Neural cell (in vitro differentiated cells): ENCODE measurements around the gene ACAN.

Experiments used
- EP300 ChIP-seq: fragments of 450-650 bp; conservative IDR thresholded peaks from 2 replicates; pipeline ENCODE4 v1.6.1; 2014; ENCODE audit warnings: antibody characterized with exemption, mild to moderate bottlenecking, moderate library complexity; ENCODE audit not compliant: poor library complexity, severe bottlenecking
- EZH2 ChIP-seq: fragments of 200-600, 300-800 bp; shearing (Covaris generic), sonication (generic); IDR thresholded peaks from 2 replicates; pipeline ENCODE4 v1.6.1; 2014; ENCODE audit warnings: antibody characterized with exemption, low read length, borderline replicate concordance, mild to moderate bottlenecking; ENCODE audit not compliant: insufficient read depth, poor library complexity, severe bottlenecking
- MXI1 ChIP-seq: fragments of 450-650 bp; conservative IDR thresholded peaks from 2 replicates; pipeline ENCODE4 v1.6.1; 2014; ENCODE audit warnings: antibody characterized with exemption, mild to moderate bottlenecking; ENCODE audit not compliant: poor library complexity, severe bottlenecking
- POLR2AphosphoS5 ChIP-seq: IDR thresholded peaks from 2 replicates; pipeline ENCODE4 v1.6.1; 2012
- RAD21 ChIP-seq: fragments of 450-650 bp; conservative IDR thresholded peaks from 2 replicates; pipeline ENCODE4 v1.6.1; 2014; ENCODE audit warnings: antibody characterized with exemption, mild to moderate bottlenecking, moderate library complexity
- SMC3 ChIP-seq: fragments of 450-650 bp; conservative IDR thresholded peaks from 2 replicates; pipeline ENCODE4 v1.6.1; 2014; ENCODE audit warnings: antibody characterized with exemption, mild to moderate bottlenecking, moderate library complexity; ENCODE audit not compliant: poor library complexity
- TF ChIP-seq, protein P1 (sequence below): fragments of 450-650 bp; IDR thresholded peaks from 2 replicates; pipeline ENCODE4 v1.5.1; 2014; ENCODE audit warnings: antibody characterized with exemption, mild to moderate bottlenecking, moderate library complexity; ENCODE audit not compliant: poor library complexity, severe bottlenecking

DNA sequence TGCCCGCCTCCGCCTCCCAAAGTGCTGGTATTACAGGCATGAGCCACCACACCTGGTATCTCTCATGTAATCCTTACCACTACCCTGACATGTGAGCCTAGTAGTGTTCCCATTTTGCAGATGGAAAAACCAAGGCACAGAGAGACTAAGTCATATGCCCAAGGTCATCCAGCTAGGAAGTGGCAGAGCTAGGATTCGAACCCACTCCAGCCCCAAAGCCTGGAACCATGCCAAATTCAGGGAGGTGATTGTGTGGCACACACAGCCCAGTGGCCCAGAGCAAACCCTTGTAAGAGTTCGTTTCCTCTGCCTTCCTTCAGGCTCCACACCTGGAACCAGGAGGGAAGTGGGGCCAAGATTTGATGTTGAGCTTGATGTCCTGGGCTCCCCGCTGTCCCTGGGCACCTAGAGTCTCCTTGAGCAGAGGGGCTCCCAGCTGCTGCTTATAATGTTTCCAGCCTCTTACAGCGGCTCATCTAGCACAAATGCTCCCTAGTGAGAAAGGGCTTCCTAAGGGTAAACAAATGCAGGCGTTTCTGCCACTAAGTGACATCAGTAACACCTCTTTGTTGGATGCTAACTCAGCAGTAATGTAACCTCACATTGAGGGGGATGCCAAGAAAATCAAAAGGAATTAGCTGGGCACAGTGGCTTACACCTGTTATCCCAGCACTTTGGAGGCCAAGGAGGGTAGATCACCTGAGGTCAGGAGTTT, 88.5 kb downstream of the ACAN start:
- TF ChIP-seq, protein P1, sequence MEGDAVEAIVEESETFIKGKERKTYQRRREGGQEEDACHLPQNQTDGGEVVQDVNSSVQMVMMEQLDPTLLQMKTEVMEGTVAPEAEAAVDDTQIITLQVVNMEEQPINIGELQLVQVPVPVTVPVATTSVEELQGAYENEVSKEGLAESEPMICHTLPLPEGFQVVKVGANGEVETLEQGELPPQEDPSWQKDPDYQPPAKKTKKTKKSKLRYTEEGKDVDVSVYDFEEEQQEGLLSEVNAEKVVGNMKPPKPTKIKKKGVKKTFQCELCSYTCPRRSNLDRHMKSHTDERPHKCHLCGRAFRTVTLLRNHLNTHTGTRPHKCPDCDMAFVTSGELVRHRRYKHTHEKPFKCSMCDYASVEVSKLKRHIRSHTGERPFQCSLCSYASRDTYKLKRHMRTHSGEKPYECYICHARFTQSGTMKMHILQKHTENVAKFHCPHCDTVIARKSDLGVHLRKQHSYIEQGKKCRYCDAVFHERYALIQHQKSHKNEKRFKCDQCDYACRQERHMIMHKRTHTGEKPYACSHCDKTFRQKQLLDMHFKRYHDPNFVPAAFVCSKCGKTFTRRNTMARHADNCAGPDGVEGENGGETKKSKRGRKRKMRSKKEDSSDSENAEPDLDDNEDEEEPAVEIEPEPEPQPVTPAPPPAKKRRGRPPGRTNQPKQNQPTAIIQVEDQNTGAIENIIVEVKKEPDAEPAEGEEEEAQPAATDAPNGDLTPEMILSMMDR: no peak
- TF ChIP-seq RAD21 (no peak), SMC3 (no peak), EP300 (no peak), EZH2 (no peak), POLR2AphosphoS5 (no peak), MXI1 (no peak)
